COR-L47 (cell line): Measurements from ENCODE around the gene LRP2.
"Not testable (repeated sequence)": the region's sequence is repeated elsewhere in the genome, so short reads cannot be mapped to it uniquely, and the experiment has no call there.

Source experiments
- DNase-seq: peaks from one replicate; lab custom pipeline; 2025; lab: John Stamatoyannopoulos, UW

The LRP2 gene

DNA sequence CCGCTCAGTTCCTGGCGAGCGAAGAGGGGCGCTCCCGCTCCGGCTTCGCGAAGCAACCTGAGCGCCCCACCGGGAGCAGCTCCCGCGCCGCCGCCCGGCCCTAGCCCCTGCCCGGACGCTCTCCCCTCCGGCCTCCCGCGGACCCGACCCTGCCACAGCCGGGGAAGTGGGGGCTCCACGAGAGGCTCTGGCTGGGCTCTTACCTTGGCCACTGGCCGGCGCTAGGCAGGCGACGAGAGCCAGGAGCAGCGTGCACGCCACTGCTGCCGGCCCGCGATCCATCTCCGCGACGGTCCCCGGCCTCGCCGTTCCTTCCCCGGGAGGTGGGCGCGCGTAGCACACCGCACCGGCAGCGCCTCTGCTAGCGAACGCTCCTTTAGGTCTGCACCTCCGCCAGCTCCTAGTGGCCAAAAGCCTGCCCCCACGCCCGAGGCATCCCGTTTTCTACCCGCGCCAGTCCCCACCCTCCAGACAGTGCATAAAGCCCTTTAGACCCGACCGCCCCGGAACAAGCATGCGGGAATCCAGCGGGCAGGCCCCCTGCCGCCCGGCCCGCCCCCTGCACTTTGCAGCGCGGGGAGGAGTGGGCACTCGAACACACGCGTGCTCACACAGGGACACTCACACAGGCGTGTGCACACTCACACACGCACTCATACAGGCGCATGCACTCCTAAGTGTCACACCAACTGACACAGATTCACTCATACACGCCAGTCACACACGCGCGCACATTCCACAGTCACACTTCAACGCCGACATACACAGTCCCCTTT is at the start of gene LRP2:
Gene LRP2, minus strand, starts transcription at position 417 of the 776 bp plus-strand sequence. Its CDS starts 135 bp downstream, at position 282.
- DNase-seq = no peak

DNA sequence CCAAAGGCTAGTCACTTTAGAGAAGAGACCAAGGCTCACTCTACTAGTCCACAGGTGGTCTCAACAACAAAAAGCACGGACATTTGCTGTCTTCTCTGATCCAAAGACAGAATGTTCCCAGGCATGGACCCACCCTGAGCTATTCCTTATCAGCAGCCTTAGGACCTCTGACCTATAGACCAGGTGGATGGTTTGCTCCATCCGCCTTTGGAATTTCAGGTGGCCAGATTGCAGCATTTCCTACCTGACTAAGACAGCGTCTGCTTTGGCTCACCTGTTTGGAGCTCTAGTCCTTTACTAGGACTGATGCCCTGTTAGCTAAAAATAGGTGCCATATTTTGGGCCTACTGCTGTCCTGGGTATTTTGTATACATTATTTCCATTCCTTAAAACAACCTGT is 44.6 kb upstream of the LRP2 start:
- no peak for DNase-seq

DNA sequence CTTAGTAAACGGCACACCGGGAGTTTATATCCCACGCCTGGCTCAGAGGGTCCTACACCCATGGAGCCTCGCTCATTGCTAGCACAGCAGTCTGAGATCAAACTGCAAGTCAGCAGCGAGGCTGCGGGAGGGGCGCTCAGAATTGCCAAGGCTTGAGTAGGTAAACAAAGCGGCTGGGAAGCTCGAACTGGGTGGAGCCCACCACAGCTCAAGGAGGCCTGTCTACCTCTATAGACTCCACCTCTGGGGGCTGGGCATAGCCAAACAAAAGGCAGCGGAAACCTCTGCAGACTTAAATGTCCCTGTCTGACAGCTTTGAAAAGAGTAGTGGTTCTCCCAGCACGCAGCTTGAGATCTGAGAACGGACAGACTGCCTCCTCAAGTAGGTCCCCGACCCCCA is 37.2 kb upstream of the LRP2 start:
- DNase-seq = not testable (repeated sequence)

DNA sequence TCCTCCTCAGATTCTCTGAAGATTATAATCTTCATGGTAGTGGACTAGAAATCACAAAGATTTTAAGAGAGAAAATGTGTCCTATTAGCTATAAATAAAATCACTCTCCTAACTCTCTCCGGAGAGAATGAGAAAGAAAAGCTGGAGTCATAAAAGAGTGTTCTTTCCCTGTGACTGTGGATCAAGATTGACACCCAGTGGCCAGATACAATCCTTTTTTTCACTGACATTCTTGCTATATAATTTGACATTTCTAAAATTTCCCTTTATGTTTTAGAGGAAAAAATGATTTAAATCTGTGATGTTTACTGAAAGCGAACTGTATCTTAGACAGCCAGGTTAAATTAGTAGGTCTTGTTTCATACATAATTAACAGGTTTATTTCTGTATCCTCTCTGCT is 35.4 kb upstream of the LRP2 start:
- no peak for DNase-seq

DNA sequence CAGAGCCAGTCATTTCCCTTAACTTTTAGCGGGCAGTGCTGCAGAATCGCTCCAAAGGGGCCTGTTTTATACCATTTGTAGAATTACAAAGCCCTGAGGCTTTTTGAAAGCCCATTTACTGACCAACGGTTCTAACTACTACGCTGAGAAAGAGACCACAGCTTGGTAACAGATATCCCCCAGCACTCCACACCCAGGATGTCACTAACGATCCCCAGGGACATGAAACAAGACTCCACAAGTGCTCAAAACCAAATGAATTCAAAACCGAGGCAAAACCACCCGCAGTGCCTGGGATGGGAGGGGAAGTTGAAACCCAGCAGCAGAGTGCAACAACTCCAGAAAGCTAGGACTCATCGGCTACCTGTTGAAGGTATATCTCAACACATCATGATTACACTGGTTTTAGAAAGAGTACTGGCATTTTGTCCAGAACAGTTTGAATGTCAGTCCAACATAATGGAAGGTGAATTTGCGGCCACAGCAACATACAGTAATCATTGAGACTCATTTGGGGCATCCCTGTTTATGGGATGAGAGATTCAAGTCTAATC is 33.6 kb upstream of the LRP2 start:
- no peak for DNase-seq

DNA sequence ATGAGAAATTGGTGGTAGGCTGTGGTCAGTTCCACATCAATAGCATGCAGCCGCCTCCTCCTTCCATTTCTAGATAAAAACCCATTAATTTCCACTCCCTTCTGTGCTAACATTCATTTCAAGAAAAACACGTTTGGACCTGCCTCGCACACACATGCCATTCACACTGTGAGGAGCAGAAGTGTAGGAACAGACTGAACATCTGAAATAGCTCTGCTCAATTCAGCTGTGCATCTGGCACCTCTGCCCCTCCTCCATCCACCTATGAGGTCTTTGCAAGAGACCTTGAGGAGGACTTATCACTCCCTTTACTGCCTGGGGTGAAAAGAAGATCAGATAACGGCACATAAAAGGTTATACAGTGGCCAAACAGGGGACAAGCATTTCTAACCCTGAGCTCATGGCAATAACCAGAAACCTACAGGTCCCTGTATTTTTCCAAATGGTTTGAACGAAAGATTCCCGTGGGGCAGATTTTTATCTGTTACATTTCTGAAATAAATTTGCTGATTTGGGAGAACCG is 30.8 kb upstream of the LRP2 start:
- DNase-seq = no peak

DNA sequence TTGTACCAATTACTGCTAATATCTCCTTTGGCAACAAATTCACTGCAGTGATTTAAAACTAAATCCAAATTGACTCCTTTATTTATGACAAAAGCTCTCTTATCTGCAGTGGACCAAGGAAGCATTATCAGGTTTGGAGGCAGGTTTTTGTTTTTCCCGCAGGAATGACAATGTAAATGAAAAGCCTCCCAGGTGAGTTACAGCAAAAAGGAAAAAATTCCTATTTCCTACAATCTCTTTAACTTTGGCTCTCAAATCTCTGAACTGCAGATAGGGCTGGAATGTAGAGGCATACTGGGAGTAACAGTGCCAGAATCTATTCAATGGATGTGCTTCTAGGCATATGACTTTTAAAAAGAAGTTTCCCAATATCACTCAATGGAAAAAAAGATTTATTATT is 28.9 kb upstream of the LRP2 start:
- no peak for DNase-seq

DNA sequence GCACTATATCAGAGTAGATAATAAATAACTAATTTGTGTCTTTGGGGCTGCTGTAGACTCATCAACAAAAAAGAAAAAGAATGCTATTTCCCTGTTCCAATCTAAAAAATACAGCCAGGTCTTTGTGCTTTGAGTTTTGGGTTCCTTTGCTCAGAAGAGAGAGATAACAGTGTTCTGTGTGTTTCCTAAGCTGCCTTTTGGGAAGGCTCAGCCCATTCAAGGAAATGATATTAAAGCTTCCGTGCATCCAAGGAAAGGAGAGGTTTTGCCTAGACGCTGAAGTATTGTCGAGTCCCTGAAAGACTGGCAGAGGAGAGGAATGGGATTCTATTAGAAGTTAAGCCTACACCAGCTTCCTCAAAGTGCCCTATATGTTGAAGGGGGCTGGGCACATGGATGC is 25.8 kb upstream of the LRP2 start:
- DNase-seq = no peak

DNA sequence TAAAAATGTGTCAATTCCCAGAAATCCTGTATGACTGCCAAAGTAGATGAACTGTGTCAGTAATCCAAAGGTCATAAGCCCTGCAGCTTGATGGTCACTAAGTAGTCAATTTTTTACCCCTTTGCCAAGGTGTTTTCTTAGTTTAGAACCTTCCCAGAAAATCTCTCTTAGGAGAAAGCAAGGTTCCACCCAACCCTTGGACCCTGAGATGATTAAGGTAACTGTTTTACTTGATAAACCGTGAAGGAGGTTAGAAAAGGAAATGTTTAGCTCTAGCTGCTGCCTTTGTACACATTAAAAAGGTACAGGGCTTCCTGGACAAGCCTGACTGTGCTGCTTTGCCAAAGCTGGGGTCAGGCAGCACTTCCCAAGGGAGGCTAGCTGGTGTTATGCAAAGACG is 24.4 kb upstream of the LRP2 start:
- no peak for DNase-seq

DNA sequence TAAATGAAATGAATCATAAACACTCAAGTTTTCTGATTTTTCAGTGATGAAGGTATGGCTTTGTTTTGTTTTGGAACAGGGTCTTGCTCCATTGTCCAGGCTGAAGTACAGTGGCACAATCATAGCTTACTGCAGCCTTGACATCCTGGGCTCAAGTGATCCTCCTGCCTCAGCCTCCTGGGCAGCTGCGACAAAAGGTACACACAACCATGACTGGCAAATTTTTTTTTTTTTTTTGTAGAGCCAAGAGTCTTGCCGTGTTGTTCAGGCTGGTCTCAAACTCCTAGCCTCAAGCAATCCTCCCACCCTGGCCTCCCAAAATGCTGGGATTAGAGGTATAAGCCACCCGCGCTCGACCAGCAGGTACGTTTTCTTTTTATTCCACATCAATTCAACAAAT is 22.5 kb upstream of the LRP2 start:
- DNase-seq = no peak

DNA sequence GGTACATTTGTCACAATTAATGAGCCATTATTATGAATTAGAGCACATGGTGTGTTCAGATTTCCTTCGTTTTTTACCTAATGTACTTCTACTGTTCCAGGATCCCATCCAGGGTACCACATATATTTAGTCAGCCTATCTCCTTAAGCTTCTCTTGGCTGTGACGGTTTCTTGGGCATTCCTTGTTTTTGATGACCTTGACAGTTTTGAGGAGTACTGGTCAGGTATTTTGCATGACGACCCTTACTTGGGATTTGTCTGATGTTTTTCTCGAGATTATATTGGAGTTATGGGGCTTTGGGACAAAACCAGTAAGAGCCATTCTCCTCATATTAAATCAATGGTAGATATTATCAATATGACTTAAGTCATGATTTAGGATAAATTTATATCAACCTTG is 10.2 kb upstream of the LRP2 start:
- no peak for DNase-seq

DNA sequence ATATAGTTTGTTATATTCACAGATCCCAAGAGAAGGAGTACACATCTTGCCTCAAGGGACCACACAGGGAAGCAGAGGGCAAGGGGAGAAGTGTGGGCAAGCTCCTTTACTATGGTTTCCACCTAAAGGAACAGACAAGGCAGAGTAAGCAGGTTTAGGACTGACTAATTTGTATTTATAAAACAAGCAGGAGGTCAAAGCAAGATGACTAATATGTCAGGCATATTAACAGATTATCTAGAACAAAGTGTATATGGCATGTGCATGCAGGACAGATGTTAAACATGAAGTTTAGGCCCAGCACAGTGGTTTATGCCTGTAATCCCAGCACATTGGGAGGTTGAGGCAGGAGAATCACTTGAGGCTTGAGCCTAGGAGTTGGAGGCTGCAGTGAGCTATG is 3.7 kb upstream of the LRP2 start:
- no peak for DNase-seq

DNA sequence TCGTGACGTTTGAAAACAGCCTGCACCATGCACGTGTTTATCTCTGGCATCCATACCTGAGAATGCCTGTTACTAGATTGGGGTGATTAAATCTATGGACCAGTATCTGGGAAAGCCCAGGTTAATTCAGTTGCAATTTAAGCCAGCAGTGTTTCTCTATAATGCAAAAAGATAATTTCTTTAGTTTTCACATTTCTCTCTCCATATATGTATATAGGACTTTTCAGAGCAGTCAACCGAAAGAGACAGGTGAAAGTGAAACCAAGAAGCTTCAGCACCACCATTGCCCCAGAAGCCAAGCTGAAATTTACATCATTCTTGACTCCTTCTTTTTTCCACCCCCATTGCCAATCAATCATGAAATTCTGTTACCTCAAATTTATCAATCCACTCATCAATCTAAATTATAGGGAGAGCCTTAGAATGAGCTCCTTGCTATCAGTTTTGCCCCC is 2.7 kb upstream of the LRP2 start:
- no peak for DNase-seq

DNA sequence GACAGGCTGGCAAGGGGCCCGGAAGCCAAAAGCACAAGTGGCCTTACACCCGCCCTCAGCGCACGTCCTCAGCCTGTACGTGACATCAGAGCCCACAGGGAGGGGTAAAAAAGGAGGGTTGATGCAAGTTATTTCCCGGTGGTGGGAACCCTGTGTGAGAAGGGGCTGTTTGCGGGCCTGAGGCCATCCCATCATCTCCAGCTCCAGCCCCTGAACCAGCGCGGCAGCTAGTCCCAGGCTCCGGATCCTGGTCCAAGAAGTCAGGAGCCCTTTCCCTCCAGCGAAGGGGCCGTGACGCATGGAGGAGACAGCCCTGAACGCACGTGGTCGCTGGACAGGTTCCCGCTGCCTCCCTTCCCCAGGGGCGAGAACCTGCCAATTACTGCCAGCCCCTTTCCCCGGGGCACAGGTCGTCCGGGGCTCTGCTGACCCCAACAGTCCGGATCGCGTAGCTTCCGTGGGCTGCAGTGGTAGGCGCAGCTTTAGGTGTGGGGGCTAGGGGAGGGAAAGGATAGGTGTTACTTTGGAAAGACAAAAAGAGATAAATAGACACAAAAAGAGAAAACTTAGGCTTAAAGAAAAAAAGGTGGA is 1.3 kb upstream of the LRP2 start:
- peak; percentile 20 for DNase-seq

DNA sequence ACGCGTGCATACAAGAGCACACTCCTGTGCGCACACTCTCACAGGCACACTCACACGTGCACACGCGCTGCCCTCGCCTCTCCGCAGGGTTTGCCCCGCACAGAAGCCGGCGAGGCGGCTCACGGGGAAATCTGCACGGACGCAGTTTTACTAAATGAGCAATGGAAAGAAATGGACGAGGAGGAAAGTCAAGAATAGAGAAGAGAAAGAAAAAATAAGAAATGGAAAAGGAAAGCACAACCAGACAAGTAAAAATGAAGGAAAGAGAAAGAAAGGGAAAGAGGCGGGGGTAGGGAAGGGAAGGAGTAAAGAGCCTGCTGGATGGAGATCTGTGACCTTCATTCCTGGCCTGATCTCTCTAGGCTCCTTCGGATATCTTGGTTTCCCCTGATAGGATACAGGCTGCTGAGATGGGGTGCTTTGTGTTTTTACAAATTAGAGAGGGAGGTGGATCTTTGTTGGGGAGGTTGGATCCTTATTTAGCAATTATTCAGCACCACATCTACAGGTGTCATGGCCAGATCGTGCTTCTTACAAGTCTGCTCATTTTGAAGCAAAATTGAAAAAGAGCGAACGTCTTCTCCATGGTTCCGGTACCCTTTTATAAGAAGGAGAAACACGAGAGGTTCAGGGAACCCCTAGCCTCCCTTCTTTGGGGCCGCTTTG is 693 bp upstream of the LRP2 start:
- DNase-seq = no peak

DNA sequence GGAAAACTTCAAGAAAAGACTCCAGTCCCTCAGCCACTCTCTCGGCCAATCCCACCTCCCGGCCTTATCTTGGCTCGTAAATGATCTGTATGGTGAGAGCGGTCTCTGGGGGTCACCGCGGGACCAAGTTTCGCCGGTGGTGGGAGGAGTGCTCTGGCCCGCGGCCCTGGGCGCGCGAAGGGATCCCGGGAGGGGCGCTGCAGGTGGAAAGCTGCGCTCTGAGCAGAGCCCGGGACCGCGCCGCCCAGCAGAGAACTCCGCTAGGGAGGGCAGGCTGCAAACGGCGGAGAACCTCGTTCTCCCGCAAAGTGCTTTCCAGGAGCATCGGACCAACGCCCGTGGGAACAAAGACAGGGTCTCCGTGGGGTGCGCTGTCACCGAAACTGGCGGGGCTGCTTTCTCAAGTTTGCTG is 622 bp downstream of the LRP2 start:
- DNase-seq = peak; percentile 18

DNA sequence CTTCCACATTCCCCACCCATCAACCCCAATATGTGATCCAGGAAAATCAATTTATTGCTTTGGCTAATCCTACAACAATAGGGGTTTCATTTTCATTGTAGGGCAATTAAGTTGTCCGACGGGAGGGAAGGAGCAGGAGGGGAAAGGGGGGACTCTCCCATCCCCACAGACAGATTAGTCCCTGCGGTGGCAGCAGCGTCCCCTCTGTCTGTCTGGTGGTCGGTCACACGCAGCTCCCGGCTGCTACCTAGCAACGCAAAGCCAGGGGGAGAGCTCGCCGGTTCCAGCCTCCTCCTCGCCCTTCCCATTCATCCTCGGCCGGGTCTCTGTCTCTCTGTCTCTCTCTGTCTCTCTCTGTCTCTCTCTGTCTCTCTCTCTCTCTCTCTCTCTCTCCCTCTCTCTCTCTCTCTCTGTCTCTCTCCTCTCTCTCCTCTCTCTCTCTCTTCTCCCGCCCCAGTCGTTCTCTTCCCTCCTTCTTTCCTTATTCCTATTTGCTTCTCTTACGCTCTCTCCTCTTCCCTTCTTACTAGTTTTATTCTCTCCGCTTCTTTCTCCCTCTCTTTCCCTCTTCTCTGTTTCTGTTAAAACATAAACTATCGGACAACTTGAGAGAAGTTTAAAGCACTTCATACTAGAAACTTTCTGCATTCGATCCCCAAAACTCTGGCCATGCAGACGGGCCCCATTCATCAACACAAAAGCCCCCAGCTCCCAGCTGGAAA is 1.2 kb downstream of the LRP2 start:
- no peak for DNase-seq

DNA sequence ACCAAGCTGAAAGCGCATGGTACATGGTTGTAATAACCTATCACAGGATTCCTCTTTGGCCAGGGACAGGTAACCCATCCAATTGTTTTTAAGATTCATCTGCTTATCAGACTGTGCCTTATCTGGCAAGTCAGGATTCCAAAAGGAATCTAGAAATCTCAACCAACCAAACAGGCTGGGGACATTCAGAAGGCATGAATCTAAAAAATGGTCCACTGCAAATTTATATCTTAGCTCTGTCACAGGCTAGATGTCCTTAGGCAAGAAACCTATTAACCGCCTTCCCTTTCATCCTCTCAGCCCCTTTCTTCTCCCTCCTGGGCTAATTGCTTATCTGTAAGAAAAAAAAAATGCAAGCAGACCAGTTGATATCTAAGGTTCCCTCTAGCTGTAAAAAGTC is 4.3 kb downstream of the LRP2 start:
- DNase-seq = no peak

DNA sequence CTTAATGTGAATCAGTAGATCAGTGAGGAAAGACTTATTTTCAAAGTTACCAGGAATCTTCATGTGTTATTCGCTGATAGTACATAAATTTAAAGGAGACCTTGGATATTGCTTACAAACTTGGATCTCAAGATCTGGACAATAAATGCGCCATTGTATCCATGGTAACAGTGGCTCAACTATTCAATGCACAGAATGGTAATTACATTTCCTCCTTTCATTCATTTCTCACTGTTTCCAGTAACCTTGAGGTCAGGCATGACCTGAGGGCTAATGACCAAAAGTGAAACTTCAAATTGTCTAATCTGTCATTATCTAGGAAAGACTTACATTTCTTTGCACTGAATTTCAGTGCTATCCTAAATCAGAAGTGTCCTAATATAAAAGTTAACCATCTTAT is 8.1 kb downstream of the LRP2 start:
- no peak for DNase-seq

DNA sequence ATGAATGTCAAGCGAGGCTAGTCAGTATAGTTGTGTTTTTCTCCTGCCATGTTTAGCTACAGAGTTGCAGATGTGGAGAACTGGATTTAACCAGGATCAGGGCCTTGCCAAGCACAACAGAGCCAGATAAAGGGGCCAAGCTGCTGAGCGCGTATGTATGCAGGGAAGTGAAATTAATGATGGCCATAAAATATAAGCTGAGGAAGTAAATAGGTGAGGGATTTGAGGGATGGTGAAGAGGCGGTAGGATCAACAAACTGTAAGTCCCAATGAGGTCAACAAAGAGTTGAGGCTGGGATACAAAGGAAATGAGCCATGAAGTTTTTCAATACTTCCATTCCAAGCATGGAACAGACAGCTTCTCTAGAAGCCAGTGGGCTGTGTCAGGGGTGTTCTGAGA is 10.6 kb downstream of the LRP2 start:
- no peak for DNase-seq

DNA sequence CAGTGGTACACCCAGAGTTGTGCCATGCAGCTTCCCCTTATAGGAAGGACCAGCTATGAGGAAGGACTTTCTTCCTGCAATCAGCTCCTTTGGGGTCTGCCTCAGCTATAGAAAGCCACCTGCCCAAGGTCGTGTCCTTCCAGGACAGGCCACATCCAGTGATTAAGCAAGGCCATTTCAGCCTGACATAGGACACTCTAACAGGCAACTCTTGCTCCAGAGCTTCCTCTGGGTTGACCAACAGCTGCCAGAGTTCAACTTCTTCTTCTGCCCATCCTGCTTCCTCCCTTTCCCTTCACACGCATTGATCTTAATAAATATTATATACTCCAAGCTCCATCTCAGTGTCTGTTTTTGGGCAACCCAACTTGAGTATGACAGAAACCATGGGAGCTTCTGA is 12.8 kb downstream of the LRP2 start:
- no peak for DNase-seq
